Panc1 (cell line): ENCODE data around the gene TRAF6.

Experiments used
- CTCF ChIP-seq: fragments of 450-650 bp; IDR thresholded peaks from 2 replicates; pipeline ENCODE4 v1.5.1; 2017; ENCODE audit warnings: mild to moderate bottlenecking
- REST ChIP-seq, 2 experiments: IDR thresholded peaks; 2 replicates each; pipeline ENCODE4 v1.6.1; 2011 to 2012; ENCODE audit warnings: low read depth in 2 of 2, control low read depth in 1 of 2, low read length in 1 of 2, mild to moderate bottlenecking in 1 of 2, moderate library complexity in 1 of 2; ENCODE audit not compliant: insufficient read depth in 1 of 2
- SIN3A ChIP-seq: IDR thresholded peaks from 2 replicates; pipeline ENCODE4 v1.6.1; 2012; ENCODE audit warnings: low read depth, mild to moderate bottlenecking, low read length, moderate library complexity, borderline replicate concordance; ENCODE audit not compliant: insufficient read depth

- TF ChIP-seq REST (IDR thresholded peaks at IDR 0.05; ENCODE audit: insufficient read depth in 1 of 2, low read depth in 2 of 2, low read length in 1 of 2) (no peak), SIN3A (no peak), CTCF (no peak)
Observed at GRCh38 chr11:36512016-36512415, 1.9 kb upstream of the TRAF6 start.
